NAMALWA (cell line): ENCODE measurements around the gene PAFAH1B2.

Experiments used
- DNase-seq: peaks from one replicate; pipeline ENCODE4 v3.0.0-alpha.2; 2015; ENCODE audit warnings: low spot score

Gene PAFAH1B2

DNA sequence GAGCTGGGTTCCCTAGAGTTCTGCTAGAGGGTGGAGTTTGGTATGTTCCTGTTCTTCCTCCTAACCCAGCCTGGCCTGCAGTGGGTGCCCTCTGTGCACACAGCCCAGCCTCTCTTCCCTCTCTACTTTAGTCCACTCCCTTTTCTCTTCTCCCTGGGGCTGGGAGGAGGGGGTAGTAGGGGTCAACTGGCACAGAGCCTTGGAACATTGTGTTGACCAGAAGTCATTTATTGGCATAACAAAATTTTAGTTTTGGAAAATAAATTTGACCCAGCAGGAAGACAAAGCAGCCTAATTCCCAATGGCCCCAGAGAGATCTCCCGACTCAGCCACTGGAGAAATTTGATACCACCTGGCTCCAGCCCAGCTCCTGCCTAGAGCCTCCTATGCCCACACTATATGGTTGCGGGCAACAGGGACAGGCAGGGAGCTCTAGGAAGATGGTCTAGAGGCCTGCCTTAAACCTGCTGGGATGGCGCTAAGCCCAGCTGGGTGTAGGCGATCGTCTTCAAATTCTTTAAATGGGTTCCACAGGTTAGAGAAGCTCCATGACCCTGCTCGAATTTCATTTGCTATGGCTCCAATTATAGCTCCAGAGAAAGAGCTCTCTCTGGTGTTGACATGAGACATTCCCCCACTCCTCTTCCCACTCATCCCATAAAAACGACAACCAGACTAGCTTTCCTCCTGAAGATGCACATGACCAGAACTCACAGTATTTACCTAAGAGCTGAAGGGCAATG lies 77.9 kb downstream of the PAFAH1B2 start:
- no peak for DNase-seq

DNA sequence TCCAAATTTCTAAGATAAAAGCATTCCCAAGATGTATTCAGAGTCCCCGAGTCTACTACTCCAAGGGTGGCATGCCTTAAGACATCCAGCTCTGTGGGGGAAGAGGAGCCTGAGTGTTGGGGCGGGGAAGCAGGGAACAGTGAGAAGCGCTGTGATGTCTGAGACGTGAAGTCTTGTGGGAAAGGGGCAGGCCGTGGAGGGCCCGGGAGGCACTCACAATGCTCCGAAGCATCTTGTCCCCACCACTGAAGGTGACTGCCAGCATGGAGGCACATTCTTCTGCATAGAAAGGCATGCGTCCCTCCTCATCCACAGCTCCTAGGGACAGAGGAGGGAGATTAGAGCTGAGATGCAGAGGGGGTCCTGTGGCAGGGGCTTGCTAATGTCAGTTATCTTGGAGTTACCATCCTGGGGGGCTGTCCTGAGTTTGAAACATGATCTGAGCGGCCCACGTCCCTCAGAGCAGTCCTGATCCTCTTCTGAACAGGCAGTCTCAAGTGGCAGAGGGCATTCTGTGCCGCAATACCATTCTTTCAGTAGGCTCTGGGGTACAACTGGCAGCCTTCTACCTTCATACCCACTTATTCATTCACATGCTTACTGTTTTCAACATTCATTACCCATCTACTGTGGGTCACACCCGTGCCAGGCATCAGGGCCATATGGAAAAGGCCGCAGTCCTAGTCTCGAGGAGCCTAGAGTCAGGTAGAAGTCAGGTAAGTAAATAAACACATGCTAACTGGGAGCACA lies 79.1 kb downstream of the PAFAH1B2 start:
- DNase-seq: no peak

DNA sequence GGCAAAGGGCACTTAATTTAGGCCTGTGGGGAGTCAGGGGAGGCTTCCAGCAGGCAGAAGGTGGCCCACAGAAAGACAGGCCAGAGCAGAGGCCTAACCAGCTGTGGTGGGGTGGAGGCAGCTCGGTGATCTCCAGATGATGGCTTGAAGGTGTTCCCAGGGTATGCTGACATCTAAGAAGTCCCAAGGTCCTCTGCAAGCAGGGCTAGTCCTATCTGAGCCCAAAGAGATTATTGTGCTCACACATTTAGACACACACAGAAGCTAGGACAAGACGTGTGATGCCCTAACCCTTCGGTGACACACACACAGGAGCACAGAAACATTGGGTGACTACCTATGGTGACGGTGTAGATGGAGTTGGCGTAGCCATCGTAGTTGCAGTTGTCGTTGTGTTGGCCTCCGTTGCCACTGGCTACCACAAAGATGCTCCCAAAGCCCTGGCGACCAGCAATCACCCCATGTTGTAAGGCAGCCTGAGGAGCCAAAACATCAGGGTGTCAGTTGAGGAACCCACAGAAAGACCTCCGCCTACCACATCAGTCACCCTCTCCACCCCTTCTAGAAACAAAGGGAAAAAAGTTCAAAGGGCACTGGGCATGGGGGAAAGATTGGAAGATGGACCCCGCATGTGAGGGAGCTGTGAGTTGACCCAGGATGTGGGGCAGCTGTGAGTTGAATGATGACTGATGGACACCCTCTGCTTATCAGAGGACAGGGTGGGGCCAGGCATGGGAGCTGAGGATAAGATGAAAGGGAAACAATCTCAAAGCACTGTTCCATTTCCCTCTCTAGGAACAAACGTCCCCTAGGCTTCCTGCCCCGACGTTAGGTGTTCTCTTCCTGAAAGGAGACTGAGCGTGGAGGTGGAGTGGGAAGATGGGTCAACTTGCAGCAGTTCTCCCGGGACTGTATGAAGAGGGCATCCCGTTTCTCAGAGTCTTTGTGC lies 79.9 kb downstream of the PAFAH1B2 start:
- no peak for DNase-seq

DNA sequence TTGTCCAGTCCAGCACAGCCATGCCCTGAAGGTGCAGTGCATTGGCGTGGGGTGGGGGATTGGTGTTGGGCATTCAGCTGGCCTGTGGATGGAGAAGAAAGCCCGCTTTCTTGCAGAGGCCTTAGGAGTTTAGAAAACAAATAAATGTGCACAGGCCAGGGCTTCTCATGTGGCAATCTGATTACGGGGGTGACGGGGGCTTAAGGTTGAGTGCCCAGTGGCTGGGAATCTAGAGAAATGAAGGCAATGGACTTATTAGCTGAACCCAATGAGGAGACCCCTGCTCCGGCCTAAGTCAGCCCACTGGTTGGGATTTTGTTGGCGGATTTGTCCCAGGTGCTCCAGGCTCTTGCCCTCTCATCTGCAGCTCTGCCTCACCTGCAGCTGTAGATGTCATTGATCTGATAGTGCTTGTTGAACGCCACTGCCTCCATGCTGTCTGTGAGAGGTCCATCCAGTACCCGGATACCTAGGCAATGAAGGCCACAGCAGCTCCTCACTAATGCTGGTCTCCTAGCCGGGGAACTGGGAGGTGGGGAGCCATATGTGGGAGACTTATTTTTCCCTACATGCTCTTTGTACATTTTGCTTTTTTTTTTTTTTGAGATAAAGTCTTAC lies 81.6 kb downstream of the PAFAH1B2 start:
- DNase-seq: no peak
